Measurements from ENCODE around the gene MZT1.

DNA sequence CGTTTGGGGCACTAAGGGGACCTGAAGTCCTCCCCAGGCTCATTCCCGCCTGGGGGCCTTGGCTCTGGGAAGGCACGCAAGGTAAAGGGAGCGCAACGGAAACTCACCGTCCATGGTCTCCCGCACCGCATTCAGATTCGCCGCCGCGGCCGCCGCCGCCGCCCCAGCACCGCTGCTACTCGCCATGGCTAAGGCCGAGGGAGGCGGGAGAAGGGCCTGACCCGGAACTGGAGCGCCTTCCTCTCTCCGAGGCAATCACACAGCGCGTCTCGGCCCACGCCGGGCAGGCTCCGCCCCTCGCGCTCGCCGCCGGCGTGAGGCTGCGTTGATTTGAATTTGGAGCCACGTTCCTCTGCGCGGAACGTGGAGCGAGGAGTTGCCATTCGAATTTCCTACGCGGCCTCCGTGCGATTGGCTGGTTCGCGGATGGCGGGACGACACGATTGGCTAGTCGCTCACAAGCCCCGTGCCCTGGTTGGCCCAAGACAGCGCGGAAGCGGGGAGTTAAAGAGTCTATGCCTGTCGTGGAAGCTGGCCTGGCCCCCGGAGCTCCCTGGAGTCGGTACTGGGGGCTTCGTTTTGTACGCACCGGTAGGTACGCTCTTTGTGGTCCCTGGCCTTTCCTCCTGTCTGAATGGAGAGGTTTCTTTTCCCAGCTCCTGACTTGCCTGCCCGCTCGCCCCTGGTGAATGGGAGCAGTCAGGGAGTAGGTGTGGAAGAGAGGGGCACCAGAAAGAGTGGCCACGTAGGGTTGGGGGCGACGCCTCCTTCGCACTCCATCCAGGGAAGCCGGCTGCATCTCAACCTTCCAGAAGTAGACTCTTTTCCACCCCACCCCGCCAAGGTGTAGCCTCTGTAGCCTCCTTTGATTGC lies at the start of gene MZT1, which contains the start of gene BORA:
- TF ChIP-seq EZH2phosphoT487 (IDR thresholded peaks at IDR 0.05), result no peak
- TF ChIP-seq, protein P1, sequence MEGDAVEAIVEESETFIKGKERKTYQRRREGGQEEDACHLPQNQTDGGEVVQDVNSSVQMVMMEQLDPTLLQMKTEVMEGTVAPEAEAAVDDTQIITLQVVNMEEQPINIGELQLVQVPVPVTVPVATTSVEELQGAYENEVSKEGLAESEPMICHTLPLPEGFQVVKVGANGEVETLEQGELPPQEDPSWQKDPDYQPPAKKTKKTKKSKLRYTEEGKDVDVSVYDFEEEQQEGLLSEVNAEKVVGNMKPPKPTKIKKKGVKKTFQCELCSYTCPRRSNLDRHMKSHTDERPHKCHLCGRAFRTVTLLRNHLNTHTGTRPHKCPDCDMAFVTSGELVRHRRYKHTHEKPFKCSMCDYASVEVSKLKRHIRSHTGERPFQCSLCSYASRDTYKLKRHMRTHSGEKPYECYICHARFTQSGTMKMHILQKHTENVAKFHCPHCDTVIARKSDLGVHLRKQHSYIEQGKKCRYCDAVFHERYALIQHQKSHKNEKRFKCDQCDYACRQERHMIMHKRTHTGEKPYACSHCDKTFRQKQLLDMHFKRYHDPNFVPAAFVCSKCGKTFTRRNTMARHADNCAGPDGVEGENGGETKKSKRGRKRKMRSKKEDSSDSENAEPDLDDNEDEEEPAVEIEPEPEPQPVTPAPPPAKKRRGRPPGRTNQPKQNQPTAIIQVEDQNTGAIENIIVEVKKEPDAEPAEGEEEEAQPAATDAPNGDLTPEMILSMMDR (IDR thresholded peaks at IDR 0.05), result no peak

Measured in neural progenitor cell (in vitro differentiated cells).